KOPT-K1 (cell line): Measurements from ENCODE around the gene SLC25A21.
"Not testable (repeated sequence)": the region's sequence is repeated elsewhere in the genome, so short reads cannot be mapped to it uniquely, and the experiment has no call there.

Experiments used
- H3K27ac ChIP-seq: fragments of 200-600 bp; sonication (generic); 2 replicates; pipeline ENCODE4 v1.5.1; 2016; ENCODE audit warnings: antibody characterized with exemption, mild to moderate bottlenecking, low read depth, low read length; ENCODE audit not compliant: poor library complexity, severe bottlenecking
- H3K36me3 ChIP-seq: fragments of 200-600 bp; sonication (generic); 2 replicates; pipeline ENCODE4 v1.5.1; 2017; ENCODE audit warnings: antibody characterized with exemption, mild to moderate bottlenecking, low read length, moderate library complexity; ENCODE audit not compliant: insufficient read depth
- H3K9me3 ChIP-seq: fragments of 200-600 bp; sonication (generic); 2 replicates; pipeline ENCODE4 v1.5.1; 2017; ENCODE audit warnings: antibody characterized with exemption, low read length, mild to moderate bottlenecking; ENCODE audit not compliant: insufficient read depth, poor library complexity, severe bottlenecking

Gene SLC25A21

DNA sequence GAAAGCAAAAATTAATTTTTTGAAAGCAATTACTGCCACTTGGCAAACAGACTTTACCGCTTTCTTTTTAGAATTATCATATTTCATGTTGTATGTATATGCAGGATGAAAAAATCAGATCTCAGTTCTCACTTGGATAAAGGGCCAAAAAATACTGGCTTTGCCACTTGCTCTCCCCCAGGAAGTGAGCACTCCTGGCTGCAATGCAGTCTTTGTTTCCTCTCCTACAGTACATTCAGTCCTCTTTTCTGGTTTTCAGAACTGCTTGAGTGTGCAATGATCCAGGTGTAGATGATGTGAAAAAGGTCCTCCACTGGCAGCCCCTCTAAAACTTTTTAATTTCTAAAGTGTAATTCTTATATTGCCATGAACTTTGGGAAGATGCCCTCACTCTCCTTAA lies 183.4 kb downstream of the SLC25A21 start:
- H3K27ac ChIP-seq = no peak overlapping the region
- H3K36me3 ChIP-seq = no peaks in the 10 kb centered on the region
- no peaks in the 10 kb centered on the region for H3K9me3 ChIP-seq

GRCh38 chr14:36988568-36988967 lies 183.8 kb downstream of the SLC25A21 start:
- H3K27ac ChIP-seq = no peak overlapping the region
- no peaks in the 10 kb centered on the region for H3K9me3 ChIP-seq
- H3K36me3 ChIP-seq = no peaks in the 10 kb centered on the region

DNA sequence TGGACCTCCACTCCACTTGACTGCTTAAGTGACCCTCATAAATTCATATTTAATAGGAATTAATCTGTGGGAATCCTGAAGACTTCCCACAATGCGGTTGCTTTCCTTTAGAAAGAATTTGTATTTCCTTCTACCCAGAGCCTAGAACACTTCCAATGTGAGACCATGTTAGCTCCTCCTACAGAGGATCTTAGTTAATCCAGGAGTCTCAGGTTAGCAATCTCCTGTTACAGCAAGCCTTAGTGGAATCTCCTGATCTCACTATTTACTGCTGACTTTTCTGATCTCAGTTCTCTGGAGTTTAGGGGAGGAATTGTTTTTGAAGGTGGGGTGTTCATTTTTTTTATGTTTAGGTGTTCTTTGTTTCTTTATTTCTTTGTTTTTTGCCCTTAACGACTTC lies 186.0 kb downstream of the SLC25A21 start:
- Histone ChIP-seq H3K9me3 (no peaks in the 10 kb centered on the region), H3K36me3 (no peaks in the 10 kb centered on the region), H3K27ac (no peak overlapping the region)

- H3K36me3 ChIP-seq = no peaks in the 10 kb centered on the region
- no peaks in the 10 kb centered on the region for H3K9me3 ChIP-seq
- H3K27ac ChIP-seq = no peak overlapping the region
Measured at GRCh38 chr14:36981832-36982529, 190.4 kb downstream of the SLC25A21 start.

DNA sequence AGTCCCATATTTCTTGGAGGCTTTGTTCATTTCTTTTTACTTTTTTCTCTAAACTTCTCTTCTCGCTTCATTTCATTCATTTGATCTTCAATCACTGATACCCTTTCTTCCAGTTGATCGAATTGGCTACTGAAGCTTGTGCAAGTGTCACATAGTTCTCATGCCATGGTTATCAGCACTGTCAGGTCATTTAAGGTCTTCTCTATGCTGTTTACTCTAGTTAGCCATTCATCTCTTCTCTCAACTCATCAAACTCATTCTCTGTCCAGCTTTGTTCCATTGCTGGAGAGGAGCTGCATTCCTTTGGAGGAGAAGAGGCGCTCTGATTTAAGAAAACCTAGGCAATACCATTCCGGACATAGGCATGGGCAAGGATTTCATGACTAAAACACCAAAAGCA lies 192.0 kb downstream of the SLC25A21 start:
- H3K36me3 ChIP-seq, H3K9me3 ChIP-seq, H3K27ac ChIP-seq: not testable (repeated sequence)

DNA sequence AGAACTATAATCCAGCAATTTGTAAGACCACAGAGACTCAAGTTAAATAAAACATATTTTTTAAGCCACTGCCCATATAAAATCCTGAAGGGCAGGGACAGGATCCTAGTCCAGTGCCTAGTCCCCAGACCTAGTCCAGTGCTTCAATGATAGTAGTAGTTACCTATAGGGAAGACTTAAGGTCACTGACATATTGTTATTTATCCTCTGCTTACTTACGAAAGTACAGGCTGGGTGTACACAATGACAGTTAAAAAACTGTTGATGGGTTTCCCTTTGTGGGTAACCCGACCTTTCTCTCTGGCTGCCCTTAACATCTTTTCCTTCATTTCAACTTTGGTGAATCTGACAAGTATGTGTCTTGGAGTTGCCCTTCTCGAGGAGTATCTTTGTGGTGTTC lies 192.5 kb downstream of the SLC25A21 start:
- no peaks in the 10 kb centered on the region for H3K36me3 ChIP-seq
- H3K27ac ChIP-seq = no peak overlapping the region
- H3K9me3 ChIP-seq = no peaks in the 10 kb centered on the region

DNA sequence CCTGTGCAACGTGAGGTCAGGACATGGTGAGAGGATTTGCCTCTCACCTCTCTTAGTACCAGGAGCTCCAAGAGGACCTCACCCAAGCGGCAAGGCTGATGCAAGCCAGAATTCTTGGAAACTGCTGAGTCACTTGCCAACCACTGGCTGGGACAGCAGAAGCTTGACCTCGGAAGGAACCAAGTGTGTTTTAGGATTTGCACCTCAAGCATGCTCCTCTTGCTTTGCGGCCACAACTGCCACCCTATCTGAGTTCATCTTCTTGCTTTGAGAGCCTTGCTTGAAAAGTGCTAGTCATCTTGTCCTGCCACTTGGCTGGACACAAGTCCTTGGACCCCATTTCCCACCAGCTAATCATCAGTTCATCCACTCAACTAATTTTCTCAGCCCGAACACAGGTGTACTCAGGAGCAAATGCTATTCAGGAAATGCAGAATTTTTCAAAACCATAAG lies 195.8 kb downstream of the SLC25A21 start:
- H3K27ac ChIP-seq = no peak overlapping the region
- no peaks in the 10 kb centered on the region for H3K36me3 ChIP-seq
- no peaks in the 10 kb centered on the region for H3K9me3 ChIP-seq

DNA sequence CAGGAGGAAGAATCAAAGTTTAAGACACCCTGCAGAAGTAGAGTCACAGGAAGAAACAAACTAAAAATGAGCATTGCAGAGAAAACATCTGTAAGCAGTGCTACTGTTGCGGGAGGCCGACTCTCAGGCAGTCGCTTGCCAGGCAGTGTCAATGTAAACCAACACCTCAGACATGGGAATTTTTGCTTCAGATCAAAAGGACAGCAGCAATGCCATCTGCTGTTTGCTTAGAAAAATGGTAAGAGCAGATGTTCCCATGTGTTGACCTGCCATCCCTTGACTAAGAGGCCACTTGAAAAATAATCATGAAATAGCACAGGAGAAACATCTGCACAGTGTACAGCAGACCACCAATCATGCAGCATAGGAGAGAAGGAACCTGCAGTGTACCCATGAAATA lies 196.6 kb downstream of the SLC25A21 start:
- H3K27ac ChIP-seq = no peak overlapping the region
- H3K36me3 ChIP-seq = no peaks in the 10 kb centered on the region
- no peaks in the 10 kb centered on the region for H3K9me3 ChIP-seq

- H3K36me3 ChIP-seq = no peaks in the 10 kb centered on the region
Measured at GRCh38 chr14:36974985-36975384, 197.4 kb downstream of the SLC25A21 start.

DNA sequence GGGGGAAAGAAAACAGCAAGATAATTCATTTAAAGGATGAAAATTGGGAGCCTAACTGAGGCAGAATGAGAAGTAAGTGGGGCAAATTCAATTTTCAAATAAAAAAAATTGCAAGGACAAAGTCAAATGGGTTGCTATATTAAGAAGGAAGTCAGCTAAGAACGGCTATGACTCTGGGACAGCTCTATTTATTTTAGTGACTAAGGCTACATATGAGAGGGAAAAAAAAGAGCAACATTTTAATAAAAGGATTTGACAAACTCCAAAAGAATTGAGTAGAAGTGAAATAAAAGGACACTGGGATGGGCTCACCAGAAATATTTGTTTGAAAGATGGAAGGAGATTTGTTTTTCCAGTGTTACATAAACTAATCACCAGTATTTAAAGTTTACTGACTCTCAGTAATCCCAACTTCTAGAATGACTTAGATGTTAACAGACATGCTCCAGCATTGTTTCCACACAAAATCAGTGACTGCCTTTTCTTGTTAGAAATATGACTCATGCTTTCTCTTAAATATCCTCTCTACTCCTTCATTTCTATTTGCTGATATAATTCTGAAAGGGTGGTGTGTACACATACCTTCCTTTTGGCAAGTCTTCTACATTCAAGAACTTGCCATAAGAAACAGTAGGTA lies 198.5 kb downstream of the SLC25A21 start:
- no peak overlapping the region for H3K27ac ChIP-seq
- no peaks in the 10 kb centered on the region for H3K36me3 ChIP-seq
- H3K9me3 ChIP-seq = no peaks in the 10 kb centered on the region

More at GRCh38 chr14:36974985-36975384, 197.4 kb downstream of the SLC25A21 start:
- H3K27ac ChIP-seq = no peak overlapping the region
- no peaks in the 10 kb centered on the region for H3K9me3 ChIP-seq

- Histone ChIP-seq H3K27ac (no peak overlapping the region), H3K36me3 (no peaks in the 10 kb centered on the region), H3K9me3 (no peaks in the 10 kb centered on the region)
Measured at GRCh38 chr14:36971263-36971855, 201.0 kb downstream of the SLC25A21 start.

DNA sequence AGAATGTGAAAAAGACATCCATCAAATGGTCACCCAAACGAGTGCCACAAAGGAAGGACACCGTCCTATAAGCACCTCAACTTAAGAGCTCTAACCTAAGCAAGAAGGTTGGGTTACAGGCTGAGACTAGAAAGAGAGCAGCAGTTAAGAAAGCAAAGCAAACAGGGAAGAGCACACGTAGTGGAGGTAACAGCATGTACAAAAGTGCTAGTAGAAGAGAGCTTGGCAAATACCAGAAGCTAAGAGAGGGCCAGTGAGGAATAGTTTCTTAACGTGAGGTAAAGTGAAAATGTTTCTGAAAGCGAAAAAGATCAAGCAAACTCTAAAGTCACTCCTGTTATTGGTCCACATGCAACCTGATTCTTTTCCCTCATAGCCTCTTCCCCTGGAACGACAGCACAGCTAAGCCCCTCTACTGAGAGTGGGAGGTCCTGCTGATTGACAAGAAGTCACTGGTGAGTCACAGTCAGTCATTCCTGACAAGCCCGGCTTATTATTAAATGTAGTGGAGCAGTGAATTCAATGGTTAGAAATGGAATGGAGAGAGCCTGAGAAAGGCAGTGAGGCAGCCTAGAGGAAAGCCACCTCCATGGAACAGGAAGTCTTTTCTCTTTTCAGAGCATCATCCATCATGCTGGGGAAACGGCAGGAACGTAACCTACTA lies 204.4 kb downstream of the SLC25A21 start:
- H3K9me3 ChIP-seq = no peaks in the 10 kb centered on the region
- H3K36me3 ChIP-seq = no peaks in the 10 kb centered on the region
- no peak overlapping the region for H3K27ac ChIP-seq

DNA sequence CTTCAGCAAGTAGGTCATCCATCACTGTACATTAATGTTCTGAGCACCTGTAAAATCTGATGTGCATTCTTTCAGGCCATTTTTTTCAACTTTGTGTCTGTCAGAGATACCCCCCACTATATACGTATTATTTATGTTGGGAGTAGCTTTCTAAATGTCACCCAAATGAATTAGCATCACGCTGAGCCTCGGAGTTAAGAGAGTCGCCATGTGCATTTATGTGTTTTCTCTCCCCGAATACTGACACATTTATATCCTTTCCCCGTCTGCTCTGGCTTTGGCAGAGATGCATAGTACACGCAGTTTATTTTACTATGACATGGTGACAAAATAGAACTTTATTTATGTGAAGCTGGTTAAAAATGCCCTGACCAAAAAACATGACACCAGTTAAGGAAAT lies 216.4 kb downstream of the SLC25A21 start:
- no peaks in the 10 kb centered on the region for H3K36me3 ChIP-seq
- no peak overlapping the region for H3K27ac ChIP-seq
- no peaks in the 10 kb centered on the region for H3K9me3 ChIP-seq

- Histone ChIP-seq H3K36me3 (no peaks in the 10 kb centered on the region), H3K9me3 (no peaks in the 10 kb centered on the region), H3K27ac (no peak overlapping the region)
Measured at GRCh38 chr14:36955376-36955775, 217.0 kb downstream of the SLC25A21 start.

- Histone ChIP-seq H3K36me3 (no peaks in the 10 kb centered on the region), H3K9me3 (no peaks in the 10 kb centered on the region), H3K27ac (no peak overlapping the region)
Measured at GRCh38 chr14:36952689-36953088, 219.7 kb downstream of the SLC25A21 start.
